Suprapubic skin (tissue), 3 donors: Measurements from ENCODE around the gene TLR9.

Source experiments
- POLR2AphosphoS5 ChIP-seq, 3 donors: sonication (generic); formaldehyde crosslinking; IDR thresholded peaks; one replicate each; pipeline ENCODE4 v1.6.1; 2017; ENCODE audit warnings: antibody characterized with exemption in 3 of 3
- TF ChIP-seq, protein P1 (sequence below), 2 donors: fragments of 200-600 bp in 1 of 2; fragments of 450-650 bp in 1 of 2; sonication (generic) in 1 of 2; IDR thresholded peaks; one replicate each; pipeline ENCODE4 v1.5.1; 2016 to 2019; ENCODE audit warnings: antibody characterized with exemption in 2 of 2, mild to moderate bottlenecking in 1 of 2, moderate library complexity in 1 of 2

DNA sequence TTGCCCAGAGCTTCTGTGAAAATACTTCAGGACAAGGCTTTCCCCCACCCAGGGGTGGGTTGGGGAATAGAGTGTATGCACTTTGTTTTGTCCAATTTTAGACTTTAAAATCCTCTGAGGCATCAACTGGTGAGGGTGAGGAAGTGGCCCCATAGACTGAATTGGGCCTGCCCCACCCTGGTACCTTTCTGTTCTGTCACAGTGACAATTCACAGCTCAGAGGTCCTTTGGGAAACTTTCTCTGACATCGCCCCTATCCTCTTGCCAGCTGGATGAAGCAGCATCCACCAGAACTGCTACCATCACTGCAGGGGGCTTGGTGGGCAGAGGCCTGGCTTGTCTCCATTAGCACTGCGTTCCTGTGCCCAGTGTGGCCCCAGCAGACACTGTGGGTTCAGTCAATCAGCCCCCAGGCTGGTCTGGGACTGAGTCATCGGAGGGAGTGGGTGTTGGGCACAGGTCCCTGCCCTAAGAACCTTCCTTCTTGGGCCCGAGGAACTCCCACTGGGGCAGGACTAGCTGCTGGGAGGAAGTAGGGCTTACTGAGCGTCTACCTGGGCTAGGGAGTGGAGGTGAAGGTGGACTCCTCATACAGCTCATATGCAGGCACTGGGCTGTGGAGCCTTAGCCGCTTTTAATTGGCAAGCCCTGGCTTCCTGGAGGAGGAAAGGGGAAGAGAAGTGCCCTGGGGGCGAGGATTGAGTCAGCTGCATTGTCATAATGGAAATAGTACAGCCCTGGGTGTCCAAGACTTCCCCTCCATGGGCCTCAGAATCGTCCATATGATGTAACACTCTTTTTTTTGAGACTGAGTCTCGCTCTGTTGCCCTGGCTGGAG lies 18.6 kb upstream of the TLR9 start:
- no peak for TF ChIP-seq POLR2AphosphoS5 (IDR thresholded peaks at IDR 0.05)
- TF ChIP-seq, protein P1, sequence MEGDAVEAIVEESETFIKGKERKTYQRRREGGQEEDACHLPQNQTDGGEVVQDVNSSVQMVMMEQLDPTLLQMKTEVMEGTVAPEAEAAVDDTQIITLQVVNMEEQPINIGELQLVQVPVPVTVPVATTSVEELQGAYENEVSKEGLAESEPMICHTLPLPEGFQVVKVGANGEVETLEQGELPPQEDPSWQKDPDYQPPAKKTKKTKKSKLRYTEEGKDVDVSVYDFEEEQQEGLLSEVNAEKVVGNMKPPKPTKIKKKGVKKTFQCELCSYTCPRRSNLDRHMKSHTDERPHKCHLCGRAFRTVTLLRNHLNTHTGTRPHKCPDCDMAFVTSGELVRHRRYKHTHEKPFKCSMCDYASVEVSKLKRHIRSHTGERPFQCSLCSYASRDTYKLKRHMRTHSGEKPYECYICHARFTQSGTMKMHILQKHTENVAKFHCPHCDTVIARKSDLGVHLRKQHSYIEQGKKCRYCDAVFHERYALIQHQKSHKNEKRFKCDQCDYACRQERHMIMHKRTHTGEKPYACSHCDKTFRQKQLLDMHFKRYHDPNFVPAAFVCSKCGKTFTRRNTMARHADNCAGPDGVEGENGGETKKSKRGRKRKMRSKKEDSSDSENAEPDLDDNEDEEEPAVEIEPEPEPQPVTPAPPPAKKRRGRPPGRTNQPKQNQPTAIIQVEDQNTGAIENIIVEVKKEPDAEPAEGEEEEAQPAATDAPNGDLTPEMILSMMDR (IDR thresholded peaks at IDR 0.05) = no peak
